Suprapubic skin (tissue), 4 donors: ENCODE measurements around the gene TOLLIP.

Experiments used
- CTCF ChIP-seq, 2 donors: fragments of 200-600 bp in 1 of 2; fragments of 450-650 bp in 1 of 2; sonication (generic) in 1 of 2; IDR thresholded peaks; one replicate each; pipeline ENCODE4 v1.5.1; 2016 to 2019; ENCODE audit warnings: antibody characterized with exemption in 2 of 2, mild to moderate bottlenecking in 1 of 2, moderate library complexity in 1 of 2
- EP300 ChIP-seq: sonication (generic); formaldehyde crosslinking; IDR thresholded peaks from one replicate; pipeline ENCODE4 v1.6.1; 2017; ENCODE audit warnings: antibody characterized with exemption
- POLR2A ChIP-seq, 2 donors: fragments of 450-650 bp; IDR thresholded peaks; one replicate each; pipeline ENCODE4 v1.6.1; 2017; ENCODE audit warnings: antibody characterized with exemption in 2 of 2, mild to moderate bottlenecking in 2 of 2, moderate library complexity in 2 of 2
- POLR2AphosphoS5 ChIP-seq, 3 donors: sonication (generic); formaldehyde crosslinking; IDR thresholded peaks; one replicate each; pipeline ENCODE4 v1.6.1; 2017; ENCODE audit warnings: antibody characterized with exemption in 3 of 3

- TF ChIP-seq EP300 = no peak
- no peak for TF ChIP-seq POLR2AphosphoS5 (IDR thresholded peaks at IDR 0.05)
- no peak for TF ChIP-seq POLR2A (IDR thresholded peaks at IDR 0.05)
- TF ChIP-seq CTCF (IDR thresholded peaks at IDR 0.05) = no peak
Observed at GRCh38 chr11:1348796-1349326, 39.4 kb upstream of the TOLLIP start.
